K562 (cell line): ENCODE results near the gene ANKRD13D. TPM values are rescaled to one million over a fixed set of nuclear protein-coding genes. Genes with fewer than 3 reads are reported as not detected.

Experiments used
- CREB1 ChIP-seq, 2 experiments: sonication (generic) in 1 of 2; formaldehyde crosslinking in 1 of 2; IDR thresholded peaks; 2 replicates each; pipeline versions ENCODE4 v1.6.1 to v1.8.0; 2012 to 2022; ENCODE audit warnings: inconsistent platforms in 1 of 2, mild to moderate bottlenecking in 1 of 2, missing genetic modification reagents in 1 of 2, moderate library complexity in 1 of 2
- JUNB ChIP-seq: fragments of 450-650 bp; formaldehyde crosslinking; conservative IDR thresholded peaks from 2 replicates; pipeline ENCODE4 v1.4.0; 2020; ENCODE audit warnings: mild to moderate bottlenecking
- KLF13 ChIP-seq: fragments of 450-650 bp; IDR thresholded peaks from 2 replicates; pipeline ENCODE4 v1.6.1; 2016; ENCODE audit warnings: missing genetic modification characterization, low read depth, mild to moderate bottlenecking, missing compliant biosample characterization, moderate library complexity, borderline replicate concordance
- PHTF2 ChIP-seq: fragments of 250-450 bp; sonication (Bioruptor Pico); IDR thresholded peaks from 2 replicates; pipeline ENCODE4 v1.5.0; 2021; ENCODE audit warnings: mild to moderate bottlenecking
- RBM15 ChIP-seq: fragments of 200-400 bp; formaldehyde crosslinking; IDR thresholded peaks from 2 replicates; pipeline ENCODE4 v1.6.1; 2018; ENCODE audit warnings: mild to moderate bottlenecking, low read length, moderate library complexity; ENCODE audit not compliant: insufficient read depth
- ZBTB34 ChIP-seq: fragments of 250-450 bp; sonication (Bioruptor Pico); IDR thresholded peaks from 2 replicates; pipeline ENCODE4 v1.8.0; 2021; ENCODE audit warnings: mild to moderate bottlenecking, moderate library complexity
- ZNF609 ChIP-seq: sonication (generic); formaldehyde crosslinking; IDR thresholded peaks from 2 replicates; pipeline ENCODE4 v1.8.1; 2023; ENCODE audit warnings: missing genetic modification reagents, mild to moderate bottlenecking, borderline replicate concordance
- polyA plus RNA-seq, 8 experiments: library from polyadenylated mRNA; depleted of rRNA in 4 of 8; stranded (reverse) in 5 of 8; unstranded in 3 of 8; fragments of >200 nt; fragmentation: Nextera tagmentation in 2 of 8; fragmentation: Illumina TruSeq in 1 of 8; extraction: Ambion mirVana in 2 of 8; extraction: Trizol in 1 of 8; gene quantifications; 2 replicates each; pipeline versions ENCODE4 v1.2.1 to v1.2.3, GENCODE V29; 2011 to 2014; ENCODE audit warnings: inconsistent platforms in 1 of 8, missing spikeins in 1 of 8
- total RNA-seq, 7 experiments: library from RNA; depleted of rRNA in 6 of 7; stranded (reverse); fragments of >200 nt in 6 of 7; fragmentation: Illumina TruSeq in 2 of 7; extraction: Trizol in 2 of 7; gene quantifications; 2 replicates each; pipeline versions ENCODE4 v1.2.1 to v1.2.3, GENCODE V29; 2011 to 2021; ENCODE audit warnings: low replicate concordance in 1 of 7

Gene ANKRD13D
- total and polyA plus RNA-seq, 9 of the 15 experiments (the other 6 are each of a cell fraction or from before 2014, with no cell fraction given) = 0.94 to 40.9 (median 22.4) TPM

GRCh38 chr11:67265633-67266448 is 23.3 kb upstream of the ANKRD13D start (continued):
- TF ChIP-seq ZBTB34 (CRISPR knock-in tag) (no peak), RBM15 (no peak), PHTF2 (CRISPR knock-in tag) (no peak), ZNF609 (no peak), JUNB (no peak), CREB1 (IDR thresholded peaks at IDR 0.05) (no peak), CREB1 (CRISPR knock-in tag; IDR thresholded peaks at IDR 0.05) (peak; percentile 30; the same call in 1 of the 2 replicates), KLF13 (tag) (no peak)
